Fibroblast of lung (primary cell): ENCODE measurements around the gene TRPV2. TPM values are rescaled to one million over a fixed set of nuclear protein-coding genes. Genes with fewer than 3 reads are reported as not detected.

Source experiments
- DNase-seq, 2 donors: peaks; one replicate each; pipeline versions ENCODE4 v3.0.0 to v3.0.0-alpha.2; 2010; ENCODE audit warnings: low read depth in 2 of 2
- H2AFZ ChIP-seq: 2 replicates; pipeline ENCODE4 v1.5.1; 2012; ENCODE audit warnings: low read length, control low read depth, inconsistent platforms
- H3K27ac ChIP-seq: 2 replicates; pipeline ENCODE4 v1.5.1; 2011; ENCODE audit warnings: low read length, control low read depth; ENCODE audit not compliant: insufficient read depth
- H3K27me3 ChIP-seq: 2 replicates; pipeline ENCODE4 v1.5.1; 2011; ENCODE audit warnings: mild to moderate bottlenecking, low read length; ENCODE audit not compliant: control insufficient read depth, insufficient read depth
- H3K36me3 ChIP-seq: 2 replicates; pipeline ENCODE4 v1.5.1; 2011; ENCODE audit warnings: low read length; ENCODE audit not compliant: control insufficient read depth, insufficient read depth
- H3K4me1 ChIP-seq: 2 replicates; pipeline ENCODE4 v1.5.1; 2011; ENCODE audit warnings: low read length; ENCODE audit not compliant: control insufficient read depth, insufficient read depth; ENCODE audit errors: extremely low read depth
- H3K4me2 ChIP-seq: 2 replicates; pipeline ENCODE4 v1.5.1; 2011; ENCODE audit warnings: low read length, control low read depth; ENCODE audit not compliant: insufficient read depth; ENCODE audit errors: extremely low read depth
- H3K4me3 ChIP-seq, 4 experiments: fragments of 200-600 bp in 1 of 4; sonication (generic) in 1 of 4; replicated peaks in 1 of 4; 2 replicates each; pipeline ENCODE4 v1.5.1; 2011 to 2016; ENCODE audit warnings: low read length in 4 of 4, low read depth in 3 of 4, mild to moderate bottlenecking in 3 of 4, control low read depth in 2 of 4, inconsistent platforms in 1 of 4, mixed read lengths in 1 of 4; ENCODE audit not compliant: insufficient read depth in 1 of 4; ENCODE audit errors: control extremely low read depth in 1 of 4
- H3K79me2 ChIP-seq: 2 replicates; pipeline ENCODE4 v1.5.1; 2012; ENCODE audit warnings: mild to moderate bottlenecking, low read length, inconsistent platforms; ENCODE audit not compliant: control insufficient read depth, insufficient read depth
- H3K9ac ChIP-seq: 2 replicates; pipeline ENCODE4 v1.5.1; 2011; ENCODE audit warnings: mild to moderate bottlenecking, low read length, control low read depth; ENCODE audit not compliant: insufficient read depth
- H3K9me3 ChIP-seq: 2 replicates; pipeline ENCODE4 v1.5.1; 2012; ENCODE audit warnings: low read depth, low read length; ENCODE audit not compliant: control insufficient read depth, insufficient read depth
- H4K20me1 ChIP-seq: 2 replicates; pipeline ENCODE4 v1.5.1; 2011; ENCODE audit warnings: low read length; ENCODE audit not compliant: control insufficient read depth, insufficient read depth; ENCODE audit errors: extremely low read depth
- EZH2 ChIP-seq: IDR thresholded peaks from 2 replicates; pipeline ENCODE4 v1.5.1; 2012; ENCODE audit warnings: low read length, control low read depth, mild to moderate bottlenecking; ENCODE audit errors: missing control alignments
- polyA plus RNA-seq, 2 donors: library from polyadenylated mRNA; depleted of rRNA in 1 of 2; stranded (reverse) in 1 of 2; unstranded in 1 of 2; fragments of >200 nt; gene quantifications; 2 replicates each; pipeline ENCODE4 v1.2.1, GENCODE V29; 2011 to 2012; ENCODE audit warnings: missing spikeins in 1 of 2
- total RNA-seq: library from RNA; depleted of rRNA; stranded (reverse); fragments of >200 nt; gene quantifications from 2 replicates; pipeline ENCODE4 v1.2.1, GENCODE V29; 2014
- TF ChIP-seq, protein P1 (sequence below), 2 donors: IDR thresholded peaks in 1 of 2; conservative IDR thresholded peaks in 1 of 2; 1 replicate in 1 of 2; 2 replicates in 1 of 2; pipeline ENCODE4 v1.5.1; 2011 to 2012; ENCODE audit warnings: low read length in 2 of 2, control low read depth in 1 of 2, inconsistent platforms in 1 of 2, low read depth in 1 of 2, mild to moderate bottlenecking in 1 of 2

The TRPV2 gene
- total and polyA plus RNA-seq, 2 donors (not counting 1 experiment from before 2014, with no cell fraction given) = 68.6 to 74.5 TPM

DNA sequence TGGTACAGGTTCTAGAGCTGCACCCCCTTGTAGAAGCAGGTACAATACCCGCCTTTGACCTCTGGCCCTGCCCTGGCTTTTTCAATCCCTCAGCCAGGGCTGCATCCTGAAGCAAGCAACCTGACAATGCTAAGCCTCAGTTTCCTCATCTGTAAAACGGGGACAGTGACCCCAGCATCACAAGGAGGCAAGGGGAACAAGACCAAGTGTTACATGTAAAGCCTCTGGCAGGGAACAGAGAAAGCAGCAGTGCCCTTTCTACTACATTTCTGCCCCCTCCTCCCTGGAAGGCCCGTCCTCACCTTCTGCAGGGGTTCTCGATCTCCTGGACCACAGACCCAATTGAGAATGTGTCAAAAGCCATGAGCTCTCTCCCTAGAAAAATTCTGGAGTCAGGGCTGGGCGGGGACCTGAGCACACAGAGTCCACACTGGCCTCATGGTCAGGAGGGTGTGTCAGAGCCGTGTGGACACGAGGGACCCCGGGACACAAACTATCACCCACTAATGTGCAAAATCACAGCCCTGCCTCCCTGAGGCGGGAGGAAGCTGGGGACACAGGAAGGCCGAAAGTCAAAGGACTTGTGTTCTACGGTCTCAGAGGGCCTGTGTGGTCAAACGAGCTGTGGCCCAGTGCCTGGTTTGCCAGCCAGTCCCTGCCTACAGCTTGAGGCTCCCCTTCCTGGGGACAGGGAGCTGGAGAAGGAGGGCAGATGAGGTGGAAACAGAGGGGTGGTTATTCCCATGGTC lies 49.1 kb downstream of the TRPV2 start:
- Histone ChIP-seq H3K4me2 (no peak overlapping the region), H3K27ac (no peak overlapping the region), H2AFZ (no peak overlapping the region), H3K36me3 (peaks cover 2% of the 10 kb centered on the region), H3K9ac (no peak overlapping the region), H3K27me3 (no peaks in the 10 kb centered on the region), H3K79me2 (no peaks in the 10 kb centered on the region), H4K20me1 (no peaks in the 10 kb centered on the region), H3K9me3 (no peaks in the 10 kb centered on the region), H3K4me1 (no peaks in the 10 kb centered on the region), H3K4me3 (no peak overlapping the region)
- TF ChIP-seq EZH2 = no peak
- TF ChIP-seq, protein P1, sequence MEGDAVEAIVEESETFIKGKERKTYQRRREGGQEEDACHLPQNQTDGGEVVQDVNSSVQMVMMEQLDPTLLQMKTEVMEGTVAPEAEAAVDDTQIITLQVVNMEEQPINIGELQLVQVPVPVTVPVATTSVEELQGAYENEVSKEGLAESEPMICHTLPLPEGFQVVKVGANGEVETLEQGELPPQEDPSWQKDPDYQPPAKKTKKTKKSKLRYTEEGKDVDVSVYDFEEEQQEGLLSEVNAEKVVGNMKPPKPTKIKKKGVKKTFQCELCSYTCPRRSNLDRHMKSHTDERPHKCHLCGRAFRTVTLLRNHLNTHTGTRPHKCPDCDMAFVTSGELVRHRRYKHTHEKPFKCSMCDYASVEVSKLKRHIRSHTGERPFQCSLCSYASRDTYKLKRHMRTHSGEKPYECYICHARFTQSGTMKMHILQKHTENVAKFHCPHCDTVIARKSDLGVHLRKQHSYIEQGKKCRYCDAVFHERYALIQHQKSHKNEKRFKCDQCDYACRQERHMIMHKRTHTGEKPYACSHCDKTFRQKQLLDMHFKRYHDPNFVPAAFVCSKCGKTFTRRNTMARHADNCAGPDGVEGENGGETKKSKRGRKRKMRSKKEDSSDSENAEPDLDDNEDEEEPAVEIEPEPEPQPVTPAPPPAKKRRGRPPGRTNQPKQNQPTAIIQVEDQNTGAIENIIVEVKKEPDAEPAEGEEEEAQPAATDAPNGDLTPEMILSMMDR (conservative IDR thresholded peaks at IDR 0.05 in 1 of 2, IDR thresholded peaks at IDR 0.05 in 1 of 2; ENCODE audit: low read depth in 1 of 2, low read length in 2 of 2) = no peak
- no peak for DNase-seq

DNA sequence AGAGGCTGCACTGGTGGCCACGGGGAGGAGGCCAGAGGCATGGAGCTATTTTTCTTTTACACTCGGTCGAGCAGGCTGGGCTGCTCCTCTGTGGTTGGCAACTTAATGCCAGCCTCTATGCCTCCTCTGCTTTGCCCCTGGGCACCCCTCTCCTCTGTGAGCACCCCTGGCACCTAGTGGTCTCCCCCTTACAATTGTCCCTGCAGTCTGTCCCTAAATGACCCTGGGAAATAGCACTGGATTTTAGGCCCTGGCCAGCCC lies 49.6 kb downstream of the TRPV2 start:
- Histone ChIP-seq H3K4me1 (no peaks in the 10 kb centered on the region), H3K79me2 (no peaks in the 10 kb centered on the region), H3K4me2 (no peak overlapping the region), H3K9me3 (no peaks in the 10 kb centered on the region), H4K20me1 (no peaks in the 10 kb centered on the region), H3K27ac (no peak overlapping the region), H3K36me3 (peaks cover 2% of the 10 kb centered on the region), H2AFZ (no peak overlapping the region), H3K27me3 (no peaks in the 10 kb centered on the region), H3K9ac (no peak overlapping the region), H3K4me3 (no peak overlapping the region)
- TF ChIP-seq EZH2 = no peak
- TF ChIP-seq, protein P1 (conservative IDR thresholded peaks at IDR 0.05 in 1 of 2, IDR thresholded peaks at IDR 0.05 in 1 of 2; ENCODE audit: low read depth in 1 of 2, low read length in 2 of 2) = no peak
- DNase-seq = no peak

DNA sequence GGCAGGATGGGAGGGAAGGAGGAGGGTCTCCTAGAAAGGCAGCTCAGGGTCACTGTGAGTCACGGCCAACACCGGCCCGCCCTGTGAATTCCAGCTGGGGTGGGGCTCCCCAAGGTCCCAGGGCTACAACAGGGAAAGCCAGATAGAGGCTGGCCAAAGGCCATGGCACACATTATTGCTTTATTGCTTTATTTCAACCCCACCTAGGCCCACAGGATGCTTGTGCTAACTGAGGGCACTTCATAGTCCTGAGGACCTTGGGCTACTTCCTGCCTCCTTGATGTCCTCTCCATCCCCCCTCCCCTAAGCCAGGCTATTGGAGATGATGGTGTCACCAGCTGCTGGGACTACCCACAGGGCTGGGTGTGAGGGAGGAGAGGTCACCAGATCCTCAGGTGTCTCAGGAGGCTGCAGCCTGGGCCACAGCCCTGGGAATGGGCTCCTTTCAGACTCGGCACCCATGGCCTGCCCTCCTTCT lies 50.5 kb downstream of the TRPV2 start:
- no peak for TF ChIP-seq EZH2
- TF ChIP-seq, protein P1 (conservative IDR thresholded peaks at IDR 0.05 in 1 of 2, IDR thresholded peaks at IDR 0.05 in 1 of 2; ENCODE audit: low read depth in 1 of 2, low read length in 2 of 2) = no peak

More for the DNA sequence above, 50.5 kb downstream of the TRPV2 start:
- Histone ChIP-seq H3K79me2 (no peaks in the 10 kb centered on the region), H3K9me3 (no peaks in the 10 kb centered on the region), H3K4me2 (no peak overlapping the region), H2AFZ (no peak overlapping the region), H3K27me3 (no peaks in the 10 kb centered on the region), H3K27ac (no peak overlapping the region), H3K36me3 (peaks cover 2% of the 10 kb centered on the region), H3K4me3 (no peak overlapping the region), H3K9ac (no peak overlapping the region), H3K4me1 (no peaks in the 10 kb centered on the region), H4K20me1 (no peaks in the 10 kb centered on the region)
- no peak for DNase-seq
